WTC11 (cell line): ENCODE results near the gene OR52B4. TPM values are rescaled to one million over a fixed set of nuclear protein-coding genes. Genes with fewer than 3 reads are reported as not detected.
A peak's percentile ranks its signal among the peaks of the same experiment; 100 is the strongest.
"Not testable (repeated sequence)": the region's sequence is repeated elsewhere in the genome, so short reads cannot be mapped to it uniquely, and the experiment has no call there.

Experiments used
- ATAC-seq: fragments of 200-7000 bp; cut with Tn5 transposase; 2 replicates; pipeline ENCODE4 v1.10.0; 2021; ENCODE audit warnings: mild to moderate bottlenecking, moderate library complexity
- CTCF ChIA-PET: fragments of 300-600 bp; sonication (Branson Sonifier 250); formaldehyde crosslinking; loops from one replicate; lab custom pipeline; 2021; ENCODE audit warnings: antibody characterized with exemption; lab: Charles Lee
- POLR2A ChIA-PET: fragments of 350-600 bp; sonication (Branson Sonifier 250); formaldehyde crosslinking; loops from one replicate; lab custom pipeline; 2021; ENCODE audit warnings: antibody characterized with exemption; lab: Charles Lee
- DNase-seq: peaks from one replicate; pipeline ENCODE4 v3.0.0; 2021; ENCODE audit warnings: low spot score
- H3K27ac Mint-ChIP-seq: 2 replicates; pipeline ENCODE4 v1.8.0; 2021; ENCODE audit warnings: mixed read lengths
- H3K27me3 Mint-ChIP-seq: 2 replicates; pipeline ENCODE4 v1.8.0; 2021; ENCODE audit warnings: low read depth, mild to moderate bottlenecking, moderate library complexity, mixed read lengths
- H3K36me3 Mint-ChIP-seq: 2 replicates; pipeline ENCODE4 v1.8.0; 2021; ENCODE audit warnings: mixed read lengths
- H3K4me1 Mint-ChIP-seq: 2 replicates; pipeline ENCODE4 v1.8.0; 2022; ENCODE audit warnings: mixed read lengths
- H3K4me3 Mint-ChIP-seq: 2 replicates; pipeline ENCODE4 v1.8.0; 2021; ENCODE audit warnings: mild to moderate bottlenecking, moderate library complexity, mixed read lengths
- H3K9me3 Mint-ChIP-seq: 2 replicates; pipeline ENCODE4 v1.8.0; 2021; ENCODE audit warnings: mixed read lengths
- JAZF1 ChIP-seq: fragments of 250-450 bp; sonication (Bioruptor Pico); IDR thresholded peaks from 2 replicates; pipeline ENCODE4 v1.9.0; 2021; ENCODE audit warnings: moderate library complexity, mild to moderate bottlenecking, inconsistent platforms
- NFE2L1 ChIP-seq: sonication (generic); formaldehyde crosslinking; IDR thresholded peaks from 2 replicates; pipeline ENCODE4 v1.8.1; 2023; ENCODE audit warnings: missing genetic modification reagents
- total RNA-seq: library from RNA; stranded (reverse); gene quantifications from 3 replicates; pipeline ENCODE4 v1.2.3, GENCODE V29; 2021
- TF ChIP-seq, protein P1 (sequence below): sonication (generic); formaldehyde crosslinking; IDR thresholded peaks from 2 replicates; pipeline ENCODE4 v1.8.0; 2022; ENCODE audit warnings: mild to moderate bottlenecking, missing genetic modification reagents
- TF ChIP-seq, protein P2 (sequence below): sonication (generic); formaldehyde crosslinking; IDR thresholded peaks from 2 replicates; pipeline ENCODE4 v1.8.1; 2022; ENCODE audit warnings: mild to moderate bottlenecking, moderate library complexity, missing genetic modification reagents

OR52B4 gene
- total RNA-seq, 1 experiment from 2014 or later, result not detected

DNA sequence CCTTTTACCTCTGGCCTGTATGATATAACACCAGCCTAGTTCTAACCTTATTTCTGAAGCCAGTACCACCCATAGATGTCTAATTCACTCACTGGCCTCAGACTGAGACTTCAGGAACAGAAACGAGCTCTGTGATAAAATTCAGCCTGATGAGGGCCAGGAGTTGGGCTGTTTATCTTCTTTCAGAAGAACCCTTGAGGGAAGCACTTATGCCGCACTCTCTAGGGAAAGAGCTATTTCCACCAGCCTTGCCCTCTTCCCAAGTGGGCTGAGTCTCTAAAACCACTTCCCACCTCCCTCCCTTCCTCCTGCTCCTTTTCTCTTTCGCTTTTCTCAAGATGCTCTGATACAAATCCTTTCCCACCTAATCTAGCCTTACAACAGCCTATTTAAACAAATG lies 2.0 kb upstream of the OR52B4 start (continued):
- TF ChIP-seq, protein P1, sequence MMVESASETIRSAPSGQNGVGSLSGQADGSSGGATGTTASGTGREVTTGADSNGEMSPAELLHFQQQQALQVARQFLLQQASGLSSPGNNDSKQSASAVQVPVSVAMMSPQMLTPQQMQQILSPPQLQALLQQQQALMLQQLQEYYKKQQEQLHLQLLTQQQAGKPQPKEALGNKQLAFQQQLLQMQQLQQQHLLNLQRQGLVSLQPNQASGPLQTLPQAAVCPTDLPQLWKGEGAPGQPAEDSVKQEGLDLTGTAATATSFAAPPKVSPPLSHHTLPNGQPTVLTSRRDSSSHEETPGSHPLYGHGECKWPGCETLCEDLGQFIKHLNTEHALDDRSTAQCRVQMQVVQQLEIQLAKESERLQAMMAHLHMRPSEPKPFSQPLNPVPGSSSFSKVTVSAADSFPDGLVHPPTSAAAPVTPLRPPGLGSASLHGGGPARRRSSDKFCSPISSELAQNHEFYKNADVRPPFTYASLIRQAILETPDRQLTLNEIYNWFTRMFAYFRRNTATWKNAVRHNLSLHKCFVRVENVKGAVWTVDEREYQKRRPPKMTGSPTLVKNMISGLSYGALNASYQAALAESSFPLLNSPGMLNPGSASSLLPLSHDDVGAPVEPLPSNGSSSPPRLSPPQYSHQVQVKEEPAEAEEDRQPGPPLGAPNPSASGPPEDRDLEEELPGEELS (CRISPR knock-in tag), result no peak
- TF ChIP-seq, protein P2, sequence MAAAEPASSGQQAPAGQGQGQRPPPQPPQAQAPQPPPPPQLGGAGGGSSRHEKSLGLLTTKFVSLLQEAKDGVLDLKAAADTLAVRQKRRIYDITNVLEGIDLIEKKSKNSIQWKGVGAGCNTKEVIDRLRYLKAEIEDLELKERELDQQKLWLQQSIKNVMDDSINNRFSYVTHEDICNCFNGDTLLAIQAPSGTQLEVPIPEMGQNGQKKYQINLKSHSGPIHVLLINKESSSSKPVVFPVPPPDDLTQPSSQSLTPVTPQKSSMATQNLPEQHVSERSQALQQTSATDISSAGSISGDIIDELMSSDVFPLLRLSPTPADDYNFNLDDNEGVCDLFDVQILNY (CRISPR knock-in tag), result no peak
- no peak for TF ChIP-seq JAZF1 (CRISPR knock-in tag)
- TF ChIP-seq NFE2L1, result no peak

DNA sequence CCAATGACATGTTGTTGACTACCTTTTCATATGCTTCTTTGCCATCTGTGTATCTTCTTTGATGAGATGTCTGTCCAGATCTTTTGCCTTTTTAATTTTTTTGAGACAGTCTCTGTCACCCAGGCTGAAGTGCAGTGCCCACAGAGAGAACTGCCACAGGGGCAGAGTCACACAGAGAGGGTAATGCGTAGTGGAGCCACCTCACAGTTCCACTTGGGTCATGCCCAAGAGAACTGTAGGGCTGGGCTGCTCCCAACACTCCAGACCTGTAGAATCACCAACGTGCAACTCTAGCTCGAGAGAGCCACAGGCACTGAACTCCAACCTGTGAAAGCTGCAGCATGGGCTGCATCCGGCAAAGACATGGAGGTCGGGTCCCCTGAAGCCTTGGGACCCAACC lies 20.0 kb downstream of the OR52B4 start:
- H3K27ac Mint-ChIP-seq, H3K27me3 Mint-ChIP-seq, H3K4me1 Mint-ChIP-seq, H3K4me3 Mint-ChIP-seq, DNase-seq, H3K36me3 Mint-ChIP-seq, POLR2A ChIA-PET, H3K9me3 Mint-ChIP-seq, CTCF ChIA-PET: not testable (repeated sequence)
- peak; percentile 67 for ATAC-seq

DNA sequence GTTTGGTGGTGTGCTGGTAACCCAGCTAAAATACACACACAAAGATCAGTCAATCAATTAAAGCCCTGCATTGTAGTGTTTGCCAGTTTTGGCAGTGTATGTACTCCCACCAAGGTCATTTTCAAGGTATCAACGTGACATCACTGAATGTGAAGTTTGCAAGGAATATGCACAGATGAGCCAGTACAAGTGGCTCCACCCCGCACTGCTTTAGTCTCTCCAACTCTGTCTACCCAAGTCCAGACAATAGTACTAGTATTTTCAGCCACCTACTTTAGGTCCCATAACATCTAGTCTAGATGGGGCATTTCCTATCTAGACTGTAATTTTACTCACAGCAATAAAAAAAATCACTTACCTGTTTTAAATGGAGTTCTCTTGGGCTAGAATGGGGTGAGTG lies 22.8 kb downstream of the OR52B4 start:
- DNase-seq, H3K27ac Mint-ChIP-seq, H3K9me3 Mint-ChIP-seq, H3K4me3 Mint-ChIP-seq, POLR2A ChIA-PET, H3K4me1 Mint-ChIP-seq, CTCF ChIA-PET, H3K36me3 Mint-ChIP-seq, ATAC-seq, H3K27me3 Mint-ChIP-seq: not testable (repeated sequence)

DNA sequence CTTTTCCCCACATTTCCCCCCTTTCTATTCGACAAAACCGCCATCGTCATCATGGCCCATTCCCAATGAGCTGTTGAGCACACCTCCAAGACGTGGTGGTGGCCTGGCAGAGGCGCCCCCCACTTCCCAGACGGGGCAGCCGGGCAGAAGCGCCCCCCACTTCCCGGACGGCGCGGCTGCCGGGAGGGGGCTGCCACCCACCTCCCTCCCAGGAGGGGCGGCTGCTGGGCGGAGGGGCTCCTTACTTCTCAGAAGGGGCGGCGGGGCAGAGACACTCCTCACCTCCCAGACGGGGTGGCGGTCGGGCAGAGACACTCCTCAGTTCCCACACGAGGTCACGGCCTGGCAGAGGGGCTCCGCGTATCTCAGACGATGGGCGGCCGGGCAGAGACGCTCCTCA lies 33.8 kb downstream of the OR52B4 start:
- H3K27ac Mint-ChIP-seq, ATAC-seq, H3K4me3 Mint-ChIP-seq, CTCF ChIA-PET, H3K36me3 Mint-ChIP-seq, H3K9me3 Mint-ChIP-seq, POLR2A ChIA-PET, DNase-seq, H3K27me3 Mint-ChIP-seq, H3K4me1 Mint-ChIP-seq: not testable (repeated sequence)

Other genes starting within 250 kb of the OR52B4 start
- 14.8 to 20.5 TPM (median 17.1 TPM) in 3 replicates for gene TRIM21, start 25.3 kb upstream of the OR52B4 start, total RNA-seq
- gene OR52K2, start 80.9 kb upstream of the OR52B4 start, total RNA-seq, result not detected in 3 replicates
- gene OR52K1, start 114.3 kb upstream of the OR52B4 start, total RNA-seq, result 0.05 to 0.07 TPM in 2 of 3 replicates, not detected in the other
- not detected in 3 replicates for gene OR52M1, start 176.8 kb upstream of the OR52B4 start, total RNA-seq
- not detected in 3 replicates for gene OR52I2, start 213.4 kb upstream of the OR52B4 start, total RNA-seq
- not detected in 3 replicates for gene OR52I1, start 225.7 kb upstream of the OR52B4 start, total RNA-seq
- 8.2 to 10.7 TPM (median 8.7 TPM) in 3 replicates for gene TRIM68, start 239.8 kb upstream of the OR52B4 start, total RNA-seq